Endothelial cell (in vitro differentiated cells): ENCODE measurements around the gene COL5A1. TPM values are rescaled to one million over a fixed set of nuclear protein-coding genes. Genes with fewer than 3 reads are reported as not detected.

Experiments
- DNase-seq: peaks from one replicate; pipeline ENCODE4 v3.0.0; 2021; ENCODE audit warnings: low spot score
- H3K27ac Mint-ChIP-seq: one replicate; pipeline ENCODE4 v1.8.0; 2021; ENCODE audit warnings: mixed read lengths, inconsistent platforms; ENCODE audit not compliant: unreplicated experiment
- H3K27me3 Mint-ChIP-seq: one replicate; pipeline ENCODE4 v1.8.0; 2021; ENCODE audit warnings: mild to moderate bottlenecking, moderate library complexity, mixed read lengths, inconsistent platforms; ENCODE audit not compliant: unreplicated experiment
- H3K36me3 Mint-ChIP-seq: one replicate; pipeline ENCODE4 v1.8.0; 2021; ENCODE audit warnings: mild to moderate bottlenecking, low read depth, mixed read lengths, inconsistent platforms; ENCODE audit not compliant: unreplicated experiment
- H3K4me1 Mint-ChIP-seq: one replicate; pipeline ENCODE4 v1.8.0; 2021; ENCODE audit warnings: mild to moderate bottlenecking, mixed read lengths, inconsistent platforms; ENCODE audit not compliant: unreplicated experiment
- H3K4me3 Mint-ChIP-seq: one replicate; pipeline ENCODE4 v1.8.0; 2021; ENCODE audit warnings: mild to moderate bottlenecking, mixed read lengths, inconsistent platforms; ENCODE audit not compliant: unreplicated experiment
- H3K9me3 Mint-ChIP-seq: one replicate; pipeline ENCODE4 v1.8.0; 2021; ENCODE audit warnings: mixed read lengths, inconsistent platforms; ENCODE audit not compliant: unreplicated experiment
- CTCF ChIP-seq: fragments of 200-600 bp; sonication (generic); IDR thresholded peaks from one replicate; pipeline ENCODE4 v1.5.0; 2021; ENCODE audit warnings: antibody characterized with exemption; ENCODE audit not compliant: unreplicated experiment
- total RNA-seq: library from RNA; stranded (reverse); fragmentation: NEBNext Ultra II Directional; extraction: Animal tissue kit (Norgen Biotek cat#: 25700); gene quantifications from one replicate; pipeline ENCODE4 v1.2.1, GENCODE V29; 2021; ENCODE audit not compliant: unreplicated experiment

The COL5A1 gene
- total RNA-seq, 1 donor from 2014 or later = 24.3 TPM

DNA sequence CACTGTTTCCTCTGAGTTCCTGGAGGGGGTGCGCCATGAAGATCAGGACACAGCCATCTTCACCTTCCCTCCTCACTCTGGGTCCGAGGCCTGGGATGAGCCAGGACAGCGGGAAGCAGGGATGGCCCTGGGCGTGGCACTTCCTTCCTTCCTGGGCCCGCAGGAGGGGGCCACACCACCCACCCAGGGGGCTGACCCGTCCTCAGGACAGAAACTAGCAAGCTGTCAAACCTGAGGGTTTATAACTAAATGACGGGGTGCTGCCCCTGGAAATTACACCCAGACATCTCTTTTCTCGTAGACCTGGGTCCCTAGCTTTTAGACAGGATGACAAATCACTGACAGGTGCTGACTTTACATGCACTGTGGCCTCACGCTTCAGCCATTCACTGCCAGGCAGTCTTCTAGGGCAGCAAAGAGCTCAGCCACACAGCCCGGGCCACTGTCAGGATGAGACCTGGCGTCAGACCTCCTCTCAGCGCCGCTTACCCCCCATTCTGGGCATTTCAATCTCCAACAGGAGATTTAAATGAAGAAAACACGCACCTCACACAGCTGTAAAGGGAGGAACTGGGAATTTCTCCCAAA lies 247.1 kb downstream of the COL5A1 start:
- no peaks in the 10 kb centered on the region for H3K9me3 Mint-ChIP-seq
- no peak for TF ChIP-seq CTCF
- H3K4me1 Mint-ChIP-seq = peaks cover 2% of the 10 kb centered on the region
- peaks cover 5% of the 10 kb centered on the region for H3K27me3 Mint-ChIP-seq
- no peaks in the 10 kb centered on the region for H3K36me3 Mint-ChIP-seq
- DNase-seq = no peak
- no peak overlapping the region for H3K4me3 Mint-ChIP-seq
- no peak overlapping the region for H3K27ac Mint-ChIP-seq

GRCh38 chr9:134889386-134890154 lies 248.0 kb downstream of the COL5A1 start:
- H3K27me3 Mint-ChIP-seq = peaks cover 5% of the 10 kb centered on the region
- H3K9me3 Mint-ChIP-seq = no peaks in the 10 kb centered on the region
- H3K4me1 Mint-ChIP-seq = peaks cover 2% of the 10 kb centered on the region
- H3K27ac Mint-ChIP-seq = no peak overlapping the region
- no peak for TF ChIP-seq CTCF
- no peak overlapping the region for H3K4me3 Mint-ChIP-seq
- DNase-seq = no peak
- no peaks in the 10 kb centered on the region for H3K36me3 Mint-ChIP-seq

- no peak overlapping the region for H3K27ac Mint-ChIP-seq
- H3K4me1 Mint-ChIP-seq = peaks cover 2% of the 10 kb centered on the region
- H3K36me3 Mint-ChIP-seq = peaks cover 2% of the 10 kb centered on the region
- H3K27me3 Mint-ChIP-seq = peaks cover 5% of the 10 kb centered on the region
- peaks cover 3% of the 10 kb centered on the region for H3K9me3 Mint-ChIP-seq
- DNase-seq = no peak
- no peak for TF ChIP-seq CTCF
- no peak overlapping the region for H3K4me3 Mint-ChIP-seq
Observed at GRCh38 chr9:134890155-134890495, 248.5 kb downstream of the COL5A1 start.

DNA sequence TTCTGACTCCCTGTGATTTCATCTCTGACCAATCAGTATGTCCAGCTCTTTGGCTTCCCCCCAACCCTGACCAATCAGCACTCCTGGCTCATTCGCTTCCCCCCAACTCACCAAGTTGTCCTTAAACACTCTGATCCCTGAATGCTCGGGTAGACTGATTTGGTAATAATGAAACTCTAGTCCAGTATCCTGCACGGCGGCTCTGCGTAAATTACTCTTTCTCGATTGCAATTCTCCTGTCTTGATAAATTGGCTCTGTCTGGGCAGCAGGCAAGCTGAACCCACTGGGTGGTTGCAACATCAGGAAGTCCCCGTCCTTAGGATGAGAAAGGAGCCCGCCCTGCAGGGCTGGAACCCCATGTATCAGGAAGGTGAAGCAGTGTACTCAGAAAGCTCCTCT lies 249.4 kb downstream of the COL5A1 start:
- TF ChIP-seq CTCF = no peak
- Mint-ChIP-seq H3K27me3 (peaks cover 5% of the 10 kb centered on the region), H3K27ac (no peak overlapping the region), H3K36me3 (peaks cover 5% of the 10 kb centered on the region), H3K4me3 (no peak overlapping the region), H3K9me3 (peaks cover 6% of the 10 kb centered on the region), H3K4me1 (peaks cover 2% of the 10 kb centered on the region)
- DNase-seq = no peak

- Mint-ChIP-seq H3K27me3 (peaks cover 5% of the 10 kb centered on the region), H3K4me1 (peaks cover 2% of the 10 kb centered on the region), H3K9me3 (peaks cover 6% of the 10 kb centered on the region), H3K36me3 (peaks cover 5% of the 10 kb centered on the region), H3K4me3 (no peak overlapping the region), H3K27ac (no peak overlapping the region)
- TF ChIP-seq CTCF = no peak
- no peak for DNase-seq
Observed at GRCh38 chr9:134891713-134892112, 250.1 kb downstream of the COL5A1 start.
